K562 (cell line): Measurements from ENCODE around the gene ECT2. TPM values are rescaled to one million over a fixed set of nuclear protein-coding genes. Genes with fewer than 3 reads are reported as not detected.
A peak's percentile ranks its signal among the peaks of the same experiment; 100 is the strongest.

Experiments
- CBX5 ChIP-seq: IDR thresholded peaks from 2 replicates; pipeline ENCODE4 v1.6.1; 2014; ENCODE audit warnings: low read depth, borderline replicate concordance
- DLX4 ChIP-seq: fragments of 250-450 bp; sonication (Bioruptor Pico); IDR thresholded peaks from 2 replicates; pipeline ENCODE4 v1.6.1; 2021; ENCODE audit warnings: mild to moderate bottlenecking
- DNMT1 ChIP-seq: fragments of 450-650 bp; IDR thresholded peaks from 2 replicates; pipeline ENCODE4 v1.6.1; 2016; ENCODE audit warnings: antibody characterized with exemption, mild to moderate bottlenecking
- ELF4 ChIP-seq: fragments of 450-650 bp; formaldehyde crosslinking; IDR thresholded peaks from 2 replicates; pipeline ENCODE4 v1.4.0; 2022; ENCODE audit warnings: missing genetic modification characterization
- FOXM1 ChIP-seq, 2 experiments: fragments of 450-650 bp in 1 of 2; sonication (generic) in 1 of 2; formaldehyde crosslinking in 1 of 2; IDR thresholded peaks; 2 replicates each; pipeline versions ENCODE4 v1.6.1 to v1.9.0; 2017 to 2022; ENCODE audit warnings: low read depth in 2 of 2, mild to moderate bottlenecking in 2 of 2, missing genetic modification reagents in 1 of 2, moderate library complexity in 1 of 2
- FOXP1 ChIP-seq: sonication (generic); formaldehyde crosslinking; IDR thresholded peaks from 2 replicates; pipeline ENCODE4 v1.8.0; 2022; ENCODE audit warnings: mild to moderate bottlenecking, missing genetic modification reagents
- HNRNPLL ChIP-seq: fragments of 200-400 bp; formaldehyde crosslinking; IDR thresholded peaks from 2 replicates; pipeline ENCODE4 v1.6.1; 2017; ENCODE audit warnings: low read length, low read depth, mild to moderate bottlenecking; ENCODE audit not compliant: poor library complexity, severe bottlenecking
- IRF2 ChIP-seq: sonication (generic); formaldehyde crosslinking; IDR thresholded peaks from 2 replicates; pipeline ENCODE4 v1.8.1; 2022; ENCODE audit warnings: mild to moderate bottlenecking, missing genetic modification reagents
- KDM1A ChIP-seq, 2 experiments: fragments of 450-650 bp; IDR thresholded peaks; 2 replicates each; pipeline ENCODE4 v1.6.1; 2016; ENCODE audit warnings: mild to moderate bottlenecking in 2 of 2
- KLF1 ChIP-seq: fragments of 450-650 bp; IDR thresholded peaks from 2 replicates; pipeline ENCODE4 v1.6.1; 2016; ENCODE audit warnings: missing genetic modification characterization, missing compliant biosample characterization
- POLR3A ChIP-seq: IDR thresholded peaks from 2 replicates; pipeline ENCODE4 v1.6.1; 2011; ENCODE audit warnings: borderline replicate concordance, mild to moderate bottlenecking, moderate library complexity; ENCODE audit not compliant: insufficient read length, insufficient read depth; ENCODE audit errors: extremely low read depth
- PRDM10 ChIP-seq: fragments of 450-650 bp; IDR thresholded peaks from 2 replicates; pipeline ENCODE4 v1.6.1; 2018; ENCODE audit not compliant: partially characterized antibody
- RAD51 ChIP-seq: fragments of 450-650 bp; IDR thresholded peaks from 2 replicates; pipeline ENCODE4 v1.7.1; 2016; ENCODE audit warnings: low read depth, mild to moderate bottlenecking, borderline replicate concordance
- RBBP5 ChIP-seq: fragments of 200-600 bp; sonication (generic); IDR thresholded peaks from 2 replicates; pipeline ENCODE4 v1.6.1; 2012; ENCODE audit warnings: borderline replicate concordance, mild to moderate bottlenecking, low read length, control low read depth, inconsistent platforms; ENCODE audit not compliant: insufficient read depth, poor library complexity, severe bottlenecking
- SAP30 ChIP-seq: fragments of 200-600 bp; sonication (generic); IDR thresholded peaks from 2 replicates; pipeline ENCODE4 v1.6.1; 2012; ENCODE audit warnings: borderline replicate concordance, low read depth, mild to moderate bottlenecking, moderate library complexity, low read length, control low read depth, inconsistent platforms; ENCODE audit not compliant: insufficient read depth, poor library complexity, severe bottlenecking
- SMAD4 ChIP-seq: fragments of 250-450 bp; sonication (Bioruptor Pico); conservative IDR thresholded peaks from 2 replicates; pipeline ENCODE4 v1.8.0; 2021; ENCODE audit warnings: inconsistent platforms, mild to moderate bottlenecking, moderate library complexity
- ZHX1 ChIP-seq: fragments of 150-350 bp; conservative IDR thresholded peaks from 2 replicates; pipeline ENCODE4 v1.6.1; 2014; ENCODE audit warnings: low read length
- ZNF232 ChIP-seq: sonication (generic); formaldehyde crosslinking; IDR thresholded peaks from 2 replicates; pipeline ENCODE4 v1.8.0; 2022; ENCODE audit warnings: mild to moderate bottlenecking, missing genetic modification reagents
- ZSCAN29 ChIP-seq: fragments of 450-650 bp; IDR thresholded peaks from 2 replicates; pipeline ENCODE4 v1.6.1; 2017
- polyA plus RNA-seq, 8 experiments: library from polyadenylated mRNA; depleted of rRNA in 4 of 8; stranded (reverse) in 5 of 8; unstranded in 3 of 8; fragments of >200 nt; fragmentation: Nextera tagmentation in 2 of 8; fragmentation: Illumina TruSeq in 1 of 8; extraction: Ambion mirVana in 2 of 8; extraction: Trizol in 1 of 8; gene quantifications; 2 replicates each; pipeline versions ENCODE4 v1.2.1 to v1.2.3, GENCODE V29; 2011 to 2014; ENCODE audit warnings: inconsistent platforms in 1 of 8, missing spikeins in 1 of 8
- total RNA-seq, 7 experiments: library from RNA; depleted of rRNA in 6 of 7; stranded (reverse); fragments of >200 nt in 6 of 7; fragmentation: Illumina TruSeq in 2 of 7; extraction: Trizol in 2 of 7; gene quantifications; 2 replicates each; pipeline versions ENCODE4 v1.2.1 to v1.2.3, GENCODE V29; 2011 to 2021; ENCODE audit warnings: low replicate concordance in 1 of 7

ECT2 gene
- total and polyA plus RNA-seq, 9 of the 15 experiments (the other 6 are each of a cell fraction or from before 2014, with no cell fraction given): 19.0 to 53.0 (median 36.5) TPM

- TF ChIP-seq POLR3A (no peak), ZNF232 (CRISPR knock-in tag) (peak; percentile 31; the same call in 1 of the 2 replicates), RBBP5 (peak; percentile 64), RAD51 (no peak), PRDM10 (peak; percentile 68), ELF4 (CRISPR knock-in tag) (0 out of 2 replicates have a peak, but pooled peaks have one; percentile 57), SAP30 (peak; percentile 50), DNMT1 (no peak), FOXP1 (CRISPR knock-in tag) (no peak), DLX4 (CRISPR knock-in tag) (no peak), SMAD4 (CRISPR knock-in tag) (peak; percentile 44; the same call in 1 of the 2 replicates), ZSCAN29 (no peak), FOXM1 (IDR thresholded peaks at IDR 0.05; ENCODE audit: low read depth) (peak; percentile 35; the same call in 1 of the 2 replicates), FOXM1 (CRISPR knock-in tag; IDR thresholded peaks at IDR 0.05; ENCODE audit: low read depth) (no peak; the same call in 1 of the 2 replicates), KLF1 (no peak), KDM1A (IDR thresholded peaks at IDR 0.05) (no peak), HNRNPLL (peak; percentile 67), ZHX1 (no peak), IRF2 (CRISPR knock-in tag) (no peak), CBX5 (no peak)
These were observed 39.7 kb upstream of the ECT2 start, which contains the start of gene NCEH1 (continued) for GRCh38 chr3:172710664-172711453.
